ENCODE measurements around the gene USP30.

Gene USP30

DNA sequence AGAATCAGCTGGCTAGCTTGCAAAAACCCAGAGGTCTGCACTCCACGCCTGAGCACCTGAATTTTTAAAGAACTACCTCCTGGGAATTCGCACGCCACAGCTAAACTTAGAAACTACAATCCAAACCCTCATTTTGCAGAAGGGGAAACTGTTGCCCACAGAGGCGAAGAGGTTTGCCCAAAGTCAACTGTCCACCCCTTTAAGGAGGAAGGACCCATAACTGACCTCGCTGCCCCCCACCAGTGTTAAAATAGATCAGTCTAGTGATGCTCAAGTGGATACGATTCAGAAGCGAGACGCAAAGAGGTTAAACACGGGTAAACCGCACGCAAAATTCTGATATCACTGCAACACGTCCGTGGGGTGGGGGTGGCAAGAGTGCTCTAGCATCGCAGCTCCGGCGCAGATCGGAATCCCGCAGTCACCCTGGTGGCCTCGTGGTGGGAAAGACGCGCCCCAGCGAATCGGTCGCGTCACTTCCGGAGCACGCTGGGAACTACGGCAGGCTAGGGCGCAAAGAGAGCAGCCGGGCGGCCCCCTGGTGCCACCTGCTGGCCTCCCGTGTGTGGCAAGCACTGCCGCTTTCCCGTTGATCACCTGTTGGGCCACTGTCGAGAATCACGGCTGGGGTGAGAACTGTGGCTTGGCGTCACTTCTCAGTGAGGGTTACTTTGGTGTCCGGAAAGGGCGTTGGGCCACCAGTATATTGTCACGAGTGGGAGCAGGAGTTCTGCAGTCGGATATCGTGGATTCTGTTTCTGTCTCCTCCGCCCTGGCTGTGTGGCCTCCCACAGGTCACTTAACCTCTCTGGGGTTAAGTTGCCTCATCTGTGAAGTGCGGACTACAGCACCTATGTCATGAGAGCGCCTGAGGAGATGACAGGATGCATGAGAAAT is 40.9 kb downstream of the USP30 start, which contains the start of gene ALKBH2:
Gene ALKBH2 (minus strand): TSS at position 451 of the 897 bp plus-strand sequence. CDS start 686 bp downstream, outside the sequence.
- DNase-seq (ENCODE audit: low read depth, low spot score): peak; percentile 54
- H3K27ac ChIP-seq: no peak within 1 kb of the TSS

DNA sequence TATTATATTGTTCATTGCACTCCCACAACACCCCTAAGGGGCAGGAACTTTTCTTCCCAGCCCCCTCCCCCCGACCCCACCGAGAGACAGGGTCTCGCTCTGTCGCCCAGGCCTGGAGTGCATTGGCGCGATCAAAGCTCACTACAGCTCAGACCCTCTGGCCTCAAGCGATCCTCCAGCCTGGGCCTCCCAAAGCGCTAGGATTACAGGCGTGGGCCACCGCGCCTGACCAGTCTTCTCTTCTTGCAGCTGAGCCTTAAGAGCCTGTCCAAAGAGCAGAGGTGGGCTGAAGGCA is 44.7 kb downstream of the USP30 start:
- DNase-seq (ENCODE audit: low read depth, low spot score): no peak
- no peak overlapping the region for H3K27ac ChIP-seq

DNA sequence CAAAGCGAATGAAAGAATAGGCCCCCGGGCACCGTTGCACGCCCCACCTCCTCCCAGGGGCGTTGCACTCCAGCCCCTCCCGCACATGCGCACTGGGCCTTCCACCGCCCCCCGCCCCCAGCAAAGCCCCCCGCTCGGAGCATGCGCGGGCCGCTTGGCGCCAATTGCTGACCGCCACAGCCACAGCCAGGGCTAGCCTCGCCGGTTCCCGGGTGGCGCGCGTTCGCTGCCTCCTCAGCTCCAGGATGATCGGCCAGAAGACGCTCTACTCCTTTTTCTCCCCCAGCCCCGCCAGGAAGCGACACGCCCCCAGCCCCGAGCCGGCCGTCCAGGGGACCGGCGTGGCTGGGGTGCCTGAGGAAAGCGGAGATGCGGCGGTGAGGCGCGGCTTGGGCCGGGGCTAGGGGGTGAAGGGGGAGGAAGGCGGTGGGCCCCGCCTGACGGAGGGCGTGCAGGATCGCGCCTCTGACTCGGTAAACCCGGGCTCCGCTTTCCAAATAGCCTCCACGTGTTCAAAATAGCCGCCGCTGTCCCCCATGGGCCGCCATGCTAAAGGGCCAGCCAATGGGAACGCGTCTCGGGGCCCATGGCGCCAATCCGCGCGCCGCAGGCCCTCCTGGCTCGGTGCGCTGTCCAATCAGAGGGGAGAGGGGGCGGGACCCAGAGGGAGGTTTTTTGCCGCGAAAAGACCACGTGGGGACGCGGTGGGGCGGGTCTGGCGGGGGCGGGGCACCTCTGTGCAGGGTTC is 45.2 kb downstream of the USP30 start, which contains the start of gene UNG:
Gene UNG (plus strand): TSS at position 163 of the 748 bp plus-strand sequence. CDS start 83 bp downstream, at position 246.
- H3K27ac ChIP-seq: peak within 1 kb of the TSS; percentile 62
- DNase-seq (ENCODE audit: low read depth, low spot score): peak; percentile 65

DNA sequence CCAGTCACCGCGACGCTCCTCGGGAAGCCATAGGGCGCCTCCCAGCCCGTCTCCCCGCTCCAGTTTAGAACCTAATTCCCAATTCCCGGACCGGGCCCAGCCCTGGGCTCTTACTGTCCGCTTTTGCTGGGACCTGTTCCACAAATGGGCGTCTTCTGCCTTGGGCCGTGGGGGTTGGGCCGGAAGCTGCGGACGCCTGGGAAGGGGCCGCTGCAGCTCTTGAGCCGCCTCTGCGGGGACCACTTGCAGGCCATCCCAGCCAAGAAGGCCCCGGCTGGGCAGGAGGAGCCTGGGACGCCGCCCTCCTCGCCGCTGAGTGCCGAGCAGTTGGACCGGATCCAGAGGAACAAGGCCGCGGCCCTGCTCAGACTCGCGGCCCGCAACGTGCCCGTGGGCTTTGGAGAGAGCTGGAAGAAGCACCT is 45.8 kb downstream of the USP30 start:
- peak overlapping the region; percentile 62 for H3K27ac ChIP-seq
- no peak for DNase-seq (ENCODE audit: low read depth, low spot score)

DNA sequence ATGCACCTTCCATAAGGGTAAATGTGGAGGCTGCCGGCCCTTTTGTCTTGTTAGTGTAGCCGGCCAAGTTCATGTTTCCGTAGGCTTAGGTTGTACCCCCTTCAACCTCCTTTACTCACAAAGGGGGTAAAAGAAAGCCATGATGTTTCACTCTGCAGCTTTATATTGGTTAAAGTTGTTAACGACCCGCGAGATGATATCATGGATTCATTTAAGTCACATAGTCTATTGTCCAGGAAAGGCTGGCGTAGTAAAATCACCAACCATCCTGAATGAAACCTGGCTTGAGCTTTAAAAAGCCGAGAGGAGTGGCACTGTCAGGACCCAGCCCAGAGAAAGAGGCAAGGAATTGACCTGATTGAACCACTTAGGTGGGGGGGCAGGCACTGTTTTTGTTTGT is 46.3 kb downstream of the USP30 start:
- H3K27ac ChIP-seq: peak overlapping the region; percentile 62
- no peak for DNase-seq (ENCODE audit: low read depth, low spot score)

DNA sequence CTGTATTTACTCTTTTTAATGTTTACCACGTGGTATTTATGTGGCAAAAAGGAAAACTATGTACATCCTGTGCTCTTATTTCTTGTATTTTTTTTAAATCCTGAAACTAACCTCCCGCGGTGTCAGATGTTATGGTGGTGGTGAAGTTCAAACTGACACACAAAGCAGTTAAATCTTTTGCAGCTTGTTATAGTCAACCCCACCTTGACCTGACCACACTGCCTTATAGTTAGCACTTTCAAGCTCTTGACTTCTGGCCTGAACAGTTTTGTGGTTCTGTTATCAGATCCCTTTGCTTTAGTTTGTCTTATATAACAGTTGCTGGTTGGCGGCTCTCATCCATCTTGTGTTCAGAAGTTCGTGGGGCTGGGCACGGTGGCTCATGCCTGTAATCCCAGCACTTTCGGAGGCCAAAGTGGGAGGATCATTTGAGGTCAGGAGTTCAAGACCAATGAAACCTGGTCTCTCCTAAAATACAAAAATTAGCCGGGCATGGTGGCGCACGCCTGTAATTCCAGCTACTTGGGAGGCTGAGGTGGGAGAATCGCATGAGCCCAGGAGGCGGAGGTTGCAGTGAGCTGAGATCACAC is 47.1 kb downstream of the USP30 start:
- H3K27ac ChIP-seq: no peak overlapping the region
- DNase-seq (ENCODE audit: low read depth, low spot score): no peak

DNA sequence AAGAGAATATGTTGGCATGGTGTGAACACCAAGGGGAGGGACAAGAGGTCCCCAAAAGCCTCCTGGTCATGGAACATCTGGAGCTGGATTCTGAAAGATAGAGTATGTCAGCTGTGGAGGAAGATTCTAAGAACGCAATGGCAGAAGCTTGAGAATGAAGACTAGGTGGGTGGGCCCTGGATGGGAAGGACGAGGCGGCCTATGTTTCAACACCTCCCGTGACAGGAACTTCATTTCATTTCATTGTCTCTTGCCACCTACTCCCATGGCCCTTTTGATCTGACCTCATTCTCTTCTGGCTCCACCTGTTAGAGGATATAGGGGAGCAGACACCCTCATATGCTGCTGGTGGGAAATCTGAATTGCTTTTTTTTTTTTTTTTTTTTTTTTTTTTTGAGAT is 48.4 kb downstream of the USP30 start:
- no peak for DNase-seq (ENCODE audit: low read depth, low spot score)
- H3K27ac ChIP-seq: no peak overlapping the region

DNA sequence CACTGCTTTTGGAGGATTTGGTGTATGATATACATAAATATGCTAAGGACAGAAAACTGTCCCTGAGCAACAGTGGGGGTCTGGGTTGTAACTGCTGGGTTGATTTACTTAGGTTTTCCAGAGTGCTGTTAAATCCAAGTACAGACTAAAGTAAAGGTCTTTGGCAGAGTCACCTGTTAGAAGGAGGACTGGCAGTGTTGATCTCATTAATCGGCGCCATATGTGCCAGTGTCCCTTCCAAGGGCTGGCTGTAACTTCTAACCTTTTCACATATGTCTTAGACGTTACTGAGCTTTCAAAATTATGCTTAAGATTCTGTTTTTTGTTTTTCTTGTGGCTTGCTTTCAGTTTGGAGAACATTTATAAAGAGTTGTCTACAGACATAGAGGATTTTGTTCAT is 50.1 kb downstream of the USP30 start:
- no peak for DNase-seq (ENCODE audit: low read depth, low spot score)

DNA sequence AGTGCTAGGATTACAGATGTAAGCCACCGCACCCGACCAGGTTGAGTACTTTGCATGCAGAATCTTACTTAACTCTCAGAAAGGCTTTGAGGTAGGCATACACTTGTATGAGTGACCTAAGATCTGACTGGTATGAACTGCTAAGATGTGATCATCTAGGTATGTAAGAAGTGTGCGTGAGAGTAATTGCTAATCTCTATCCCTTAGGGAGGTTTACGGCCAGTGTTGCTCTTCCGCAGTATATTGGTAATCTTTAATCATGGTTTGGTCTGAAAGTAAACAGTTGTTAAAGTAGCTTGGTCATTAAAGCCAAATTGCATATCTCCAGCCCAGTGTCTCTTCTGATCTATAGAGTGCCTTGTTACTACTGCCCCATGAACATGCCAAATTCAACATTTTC is 52.8 kb downstream of the USP30 start:
- H3K27ac ChIP-seq: no peak overlapping the region
- no peak for DNase-seq (ENCODE audit: low read depth, low spot score)

More for the DNA sequence above, 50.1 kb downstream of the USP30 start:
- H3K27ac ChIP-seq: no peak overlapping the region

DNA sequence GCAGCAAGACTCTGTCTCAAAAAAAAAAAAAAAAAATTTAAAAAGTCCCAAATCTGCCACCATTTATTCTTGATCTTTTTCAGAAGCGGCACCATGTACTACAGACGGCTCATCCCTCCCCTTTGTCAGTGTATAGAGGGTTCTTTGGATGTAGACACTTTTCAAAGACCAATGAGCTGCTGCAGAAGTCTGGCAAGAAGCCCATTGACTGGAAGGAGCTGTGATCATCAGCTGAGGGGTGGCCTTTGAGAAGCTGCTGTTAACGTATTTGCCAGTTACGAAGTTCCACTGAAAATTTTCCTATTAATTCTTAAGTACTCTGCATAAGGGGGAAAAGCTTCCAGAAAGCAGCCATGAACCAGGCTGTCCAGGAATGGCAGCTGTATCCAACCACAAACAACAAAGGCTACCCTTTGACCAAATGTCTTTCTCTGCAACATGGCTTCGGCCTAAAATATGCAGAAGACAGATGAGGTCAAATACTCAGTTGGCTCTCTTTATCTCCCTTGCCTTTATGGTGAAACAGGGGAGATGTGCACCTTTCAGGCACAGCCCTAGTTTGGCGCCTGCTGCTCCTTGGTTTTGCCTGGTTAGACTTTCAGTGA is 57.5 kb downstream of the USP30 start:
- no peak overlapping the region for H3K27ac ChIP-seq
- DNase-seq (ENCODE audit: low read depth, low spot score): no peak

DNA sequence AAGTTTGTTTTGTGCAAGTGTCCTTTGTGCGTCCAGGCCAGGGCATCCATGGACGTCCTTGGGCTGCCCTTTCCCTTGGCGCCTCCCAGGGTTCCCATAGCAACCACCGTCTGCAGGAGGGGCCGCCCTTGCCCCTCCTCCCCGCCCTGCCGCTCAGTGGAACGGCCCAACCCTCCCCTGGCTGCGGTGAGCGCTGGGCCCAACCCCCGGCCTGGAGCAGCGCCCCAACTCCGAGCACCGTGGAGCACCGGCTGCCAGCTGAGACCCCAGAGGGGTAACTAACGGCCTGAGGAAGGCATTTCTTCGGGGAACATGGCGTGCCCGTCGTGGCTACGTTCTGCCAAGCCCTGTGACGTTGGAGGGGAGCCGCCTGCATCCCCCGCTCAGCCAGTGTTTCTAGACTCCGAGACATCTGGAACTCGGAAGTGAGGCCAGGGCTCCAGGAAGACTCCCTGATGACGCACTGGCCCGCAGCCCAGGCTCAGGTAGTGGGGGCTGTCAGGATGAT is 58.7 kb downstream of the USP30 start:
- peak overlapping the region; percentile 64 for H3K27ac ChIP-seq
- no peak for DNase-seq (ENCODE audit: low read depth, low spot score)

DNA sequence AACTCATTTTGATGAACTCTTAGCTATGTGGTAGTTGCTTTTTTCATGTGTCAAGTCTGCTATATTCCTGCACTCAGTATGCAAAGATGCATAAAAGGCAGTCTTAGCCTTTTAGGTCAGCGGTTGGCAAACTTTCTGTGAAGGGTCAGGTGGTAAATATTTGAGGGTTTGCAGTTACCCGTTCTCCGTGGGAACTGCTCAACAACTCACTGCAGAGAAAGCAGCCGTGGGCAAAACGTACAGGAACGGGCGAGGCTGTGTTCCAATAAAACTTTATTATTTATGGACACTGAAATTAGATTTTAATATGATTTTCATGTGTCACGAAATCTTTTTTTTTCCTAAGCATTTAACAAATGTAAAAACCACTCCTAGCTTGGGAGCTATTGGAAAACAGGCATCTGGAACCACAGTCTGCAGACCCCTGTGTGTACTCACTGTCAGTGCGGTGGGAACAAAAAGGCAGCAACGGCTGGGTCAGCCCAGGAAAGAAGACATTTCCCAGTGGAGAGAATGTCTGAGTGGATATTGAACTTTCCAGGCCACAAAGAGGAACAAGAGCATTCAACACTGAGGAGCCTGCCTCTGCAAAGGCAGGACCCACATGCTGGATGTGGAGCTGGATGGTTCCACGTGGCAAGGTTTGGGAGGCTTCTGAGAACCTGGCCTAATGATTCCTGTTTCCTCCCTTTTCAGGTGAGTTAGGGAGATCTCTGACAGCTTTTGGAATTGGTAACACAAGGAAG is 60.5 kb downstream of the USP30 start:
- no peak overlapping the region for H3K27ac ChIP-seq

DNA sequence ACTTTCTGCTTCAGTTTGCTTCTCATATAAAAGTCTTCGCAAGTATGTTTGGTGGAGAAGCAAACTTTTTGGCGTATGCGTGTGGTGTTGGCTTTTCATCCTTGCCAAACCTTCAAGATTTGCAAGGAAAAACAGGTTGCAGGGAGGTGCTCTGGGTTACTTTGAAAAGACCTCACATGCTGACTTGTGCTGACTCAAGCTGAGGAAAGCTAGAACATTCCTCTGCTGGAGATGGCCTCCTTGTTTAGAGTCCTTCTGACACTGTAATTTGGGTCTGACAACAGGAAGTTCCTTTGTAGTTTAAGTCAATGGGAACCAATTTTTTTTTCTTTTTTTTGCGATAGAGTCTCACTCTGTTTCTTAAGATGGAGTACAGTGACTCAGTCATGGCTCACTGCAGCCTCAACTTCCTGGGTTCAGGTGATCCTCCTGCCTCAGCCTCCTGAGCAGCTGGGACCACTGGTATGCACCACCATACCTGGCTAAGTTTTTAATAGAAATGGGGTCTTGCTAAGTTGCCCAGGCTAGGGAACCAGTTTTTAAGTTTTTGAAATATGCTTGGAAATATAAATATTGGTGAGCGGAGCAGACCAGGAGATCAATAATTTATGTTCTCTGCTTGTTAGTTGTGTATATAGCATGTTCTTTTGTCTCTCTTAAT is 61.4 kb downstream of the USP30 start:
- no peak for DNase-seq (ENCODE audit: low read depth, low spot score)
- H3K27ac ChIP-seq: no peak overlapping the region

More for the DNA sequence above, 60.5 kb downstream of the USP30 start:
- DNase-seq (ENCODE audit: low read depth, low spot score): no peak

DNA sequence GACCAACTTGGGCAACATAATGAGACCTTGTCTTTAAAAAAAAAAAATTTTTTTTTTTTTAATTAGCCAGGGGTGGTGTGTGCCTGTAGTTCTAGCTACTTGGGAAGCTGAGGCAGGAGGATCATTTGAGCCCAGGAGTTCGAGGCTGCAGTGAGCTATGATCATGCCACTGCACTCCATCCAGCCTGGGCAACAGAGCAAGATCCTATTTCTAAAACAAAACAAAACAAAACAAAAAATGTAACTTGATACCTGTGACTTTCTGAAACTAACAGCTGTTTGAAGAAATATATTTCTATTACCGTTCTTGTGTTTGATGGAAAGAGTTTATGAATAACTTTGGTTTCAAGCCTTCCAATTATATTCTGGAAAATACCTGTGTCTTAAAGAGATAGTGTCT is 62.3 kb downstream of the USP30 start:
- no peak overlapping the region for H3K27ac ChIP-seq
- no peak for DNase-seq (ENCODE audit: low read depth, low spot score)

DNA sequence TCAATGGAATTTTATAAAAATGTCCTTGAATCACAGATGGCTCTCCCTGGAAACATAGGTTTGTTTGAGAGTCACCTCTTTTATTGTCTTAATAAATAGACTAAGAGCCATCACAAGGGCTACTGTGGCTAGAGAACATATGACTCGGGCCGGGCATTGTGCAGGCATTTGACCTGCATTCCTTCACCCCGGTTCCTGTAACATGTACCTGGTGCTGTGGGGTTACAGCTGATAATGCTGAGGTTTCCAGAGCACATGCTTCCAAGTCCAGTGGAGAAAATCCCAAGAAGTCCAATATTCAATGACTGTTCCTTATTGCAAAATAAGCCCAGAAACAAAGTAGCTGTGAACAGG is 63.0 kb downstream of the USP30 start:
- no peak overlapping the region for H3K27ac ChIP-seq
- DNase-seq (ENCODE audit: low read depth, low spot score): no peak

DNA sequence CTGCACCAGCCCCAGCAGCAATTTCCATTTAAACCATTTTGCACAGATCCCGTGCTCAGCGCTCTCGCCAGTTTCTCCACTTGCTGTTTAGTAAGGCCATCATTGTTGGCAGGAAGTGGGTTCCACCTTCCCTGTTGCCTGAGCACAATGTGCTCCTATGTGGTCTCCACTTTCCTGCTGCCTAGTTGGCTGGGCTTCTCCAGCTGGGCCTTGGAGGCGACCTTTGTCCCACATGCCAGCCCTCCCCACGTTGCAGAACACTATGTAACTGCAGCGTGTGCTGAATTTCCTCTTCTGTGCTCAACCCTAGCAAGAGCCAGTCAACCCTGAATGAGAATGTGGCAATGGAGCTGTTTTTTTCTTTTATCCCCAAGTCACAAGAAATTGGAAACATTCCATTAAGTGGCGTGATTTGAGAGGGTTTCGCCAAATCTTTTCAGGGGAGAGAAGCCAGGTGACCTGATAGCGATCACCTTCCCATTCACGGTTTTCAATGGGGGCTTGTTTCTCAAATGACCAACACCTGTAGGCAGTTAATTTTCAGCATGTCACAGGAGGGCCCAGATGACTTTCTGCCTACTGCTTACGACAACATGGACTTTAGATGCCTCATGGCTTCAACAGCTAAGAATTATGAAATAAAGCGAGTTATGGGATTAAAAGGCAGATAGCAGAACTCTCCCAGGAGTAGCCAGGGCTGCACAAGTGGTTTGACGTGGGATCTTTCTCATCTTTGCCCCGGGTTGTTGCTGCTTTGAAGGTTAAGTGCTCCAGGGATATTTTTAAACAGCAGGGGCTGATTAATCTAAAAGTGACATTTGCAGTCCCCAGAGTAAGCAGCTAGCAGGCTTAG is 63.6 kb downstream of the USP30 start, which contains the start of gene ACACB:
Gene ACACB (plus strand): TSS at position 830 of the 853 bp plus-strand sequence. CDS start 22,819 bp downstream, outside the sequence.
- no peak within 1 kb of the TSS for H3K27ac ChIP-seq
- DNase-seq (ENCODE audit: low read depth, low spot score): no peak

DNA sequence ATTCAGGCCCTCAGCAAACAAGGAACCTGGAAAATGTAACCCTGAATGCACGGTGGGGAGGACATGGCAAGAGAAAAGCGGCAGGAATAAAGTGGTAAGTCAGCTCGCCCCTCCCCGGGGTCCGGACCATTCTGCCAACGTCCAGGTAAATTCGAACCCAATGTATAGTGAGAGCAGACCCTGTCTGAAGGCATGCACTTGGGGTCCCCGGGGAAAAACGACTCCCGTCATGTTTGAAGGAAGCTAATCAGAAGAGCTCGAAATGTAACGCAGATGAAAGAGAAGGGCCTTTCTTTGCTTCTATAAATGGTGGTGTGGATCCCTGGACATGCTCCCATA is 64.2 kb downstream of the USP30 start:
- no peak for DNase-seq (ENCODE audit: low read depth, low spot score)

DNA sequence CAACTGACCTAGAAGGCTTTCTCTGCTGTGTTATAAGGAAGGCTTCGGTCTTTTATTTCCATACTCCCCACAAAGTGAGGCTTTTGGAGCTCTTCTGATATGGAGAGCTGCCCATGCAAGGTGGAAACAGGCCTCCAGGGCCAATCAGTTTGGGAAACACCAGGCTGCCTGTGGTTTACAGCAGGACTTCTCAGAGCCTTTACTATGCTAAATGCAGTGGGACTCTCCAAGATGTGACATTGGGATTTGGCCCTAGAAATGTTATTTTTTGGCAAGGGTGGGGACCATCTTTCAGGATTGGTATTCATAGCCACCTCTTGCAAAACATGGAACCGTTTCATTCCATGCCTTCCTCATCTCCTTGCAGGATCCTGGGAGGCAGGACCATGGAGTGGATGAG is 67.7 kb downstream of the USP30 start:
- no peak overlapping the region for H3K27ac ChIP-seq
- DNase-seq (ENCODE audit: low read depth, low spot score): no peak

More for the DNA sequence above, 64.2 kb downstream of the USP30 start:
- no peak overlapping the region for H3K27ac ChIP-seq

Measured in epithelial cell of prostate (primary cell).